Measurements from ENCODE around the gene ALKBH3. TPM values are rescaled to one million over a fixed set of nuclear protein-coding genes. Genes with fewer than 3 reads are reported as not detected.

Gene ALKBH3
- total RNA-seq, 1 donor from 2014 or later: 27.3 TPM

GRCh38 chr11:43933226-43933607, 52.6 kb downstream of the ALKBH3 start:
- Mint-ChIP-seq H3K36me3 (ENCODE audit: low read depth, unreplicated experiment) (no peaks in the 10 kb centered on the region), H3K27me3 (ENCODE audit: unreplicated experiment) (peaks cover 4% of the 10 kb centered on the region), H3K27ac (ENCODE audit: unreplicated experiment) (no peak overlapping the region), H3K4me3 (ENCODE audit: unreplicated experiment) (no peak overlapping the region), H3K9me3 (ENCODE audit: unreplicated experiment) (no peaks in the 10 kb centered on the region), H3K4me1 (ENCODE audit: unreplicated experiment) (peaks cover 14% of the 10 kb centered on the region)
- DNase-seq (ENCODE audit: low spot score): no peak
- no peak for TF ChIP-seq CTCF (IDR thresholded peaks at IDR 0.05; ENCODE audit: unreplicated experiment)

- Mint-ChIP-seq H3K36me3 (ENCODE audit: low read depth, unreplicated experiment) (no peaks in the 10 kb centered on the region), H3K9me3 (ENCODE audit: unreplicated experiment) (no peaks in the 10 kb centered on the region), H3K4me1 (ENCODE audit: unreplicated experiment) (peaks cover 14% of the 10 kb centered on the region), H3K27me3 (ENCODE audit: unreplicated experiment) (peaks cover 4% of the 10 kb centered on the region), H3K4me3 (ENCODE audit: unreplicated experiment) (no peak overlapping the region), H3K27ac (ENCODE audit: unreplicated experiment) (no peak overlapping the region)
- DNase-seq (ENCODE audit: low spot score): no peak
- no peak for TF ChIP-seq CTCF (IDR thresholded peaks at IDR 0.05; ENCODE audit: unreplicated experiment)
Observed at GRCh38 chr11:43933608-43934551, 53.2 kb downstream of the ALKBH3 start.

GRCh38 chr11:43934601-43935423, 54.2 kb downstream of the ALKBH3 start:
- H3K27ac Mint-ChIP-seq (ENCODE audit: unreplicated experiment): no peak overlapping the region
- peaks cover 10% of the 10 kb centered on the region for H3K27me3 Mint-ChIP-seq (ENCODE audit: unreplicated experiment)
- H3K9me3 Mint-ChIP-seq (ENCODE audit: unreplicated experiment): no peaks in the 10 kb centered on the region
- H3K36me3 Mint-ChIP-seq (ENCODE audit: low read depth, unreplicated experiment): no peaks in the 10 kb centered on the region
- no peak overlapping the region for H3K4me3 Mint-ChIP-seq (ENCODE audit: unreplicated experiment)
- no peak for TF ChIP-seq CTCF (IDR thresholded peaks at IDR 0.05; ENCODE audit: unreplicated experiment)
- H3K4me1 Mint-ChIP-seq (ENCODE audit: unreplicated experiment): peaks cover 12% of the 10 kb centered on the region
- no peak for DNase-seq (ENCODE audit: low spot score)

- no peak for TF ChIP-seq CTCF (IDR thresholded peaks at IDR 0.05; ENCODE audit: unreplicated experiment)
- no peaks in the 10 kb centered on the region for H3K36me3 Mint-ChIP-seq (ENCODE audit: low read depth, unreplicated experiment)
- peaks cover 11% of the 10 kb centered on the region for H3K27me3 Mint-ChIP-seq (ENCODE audit: unreplicated experiment)
- peaks cover 8% of the 10 kb centered on the region for H3K4me1 Mint-ChIP-seq (ENCODE audit: unreplicated experiment)
- DNase-seq (ENCODE audit: low spot score): no peak
- no peak overlapping the region for H3K4me3 Mint-ChIP-seq (ENCODE audit: unreplicated experiment)
- H3K27ac Mint-ChIP-seq (ENCODE audit: unreplicated experiment): no peak overlapping the region
- H3K9me3 Mint-ChIP-seq (ENCODE audit: unreplicated experiment): no peaks in the 10 kb centered on the region
Observed at GRCh38 chr11:43935424-43935979, 54.9 kb downstream of the ALKBH3 start.
